ENCODE data around the gene GPT2. TPM values are rescaled to one million over a fixed set of nuclear protein-coding genes. Genes with fewer than 3 reads are reported as not detected.

The GPT2 gene
- total RNA-seq, 6 donors from 2014 or later, result 2.9 to 19.9 (median 6.3) TPM

- no peaks in the 10 kb centered on the region for H3K9me3 ChIP-seq
- no peak for ATAC-seq (ENCODE audit: low FRiP score in 2 of 2)
- no peak for DNase-seq
- H3K36me3 ChIP-seq, result peaks cover 0 to 7% (median 2%) of the 10 kb centered on the region in 4 donors
- no peak overlapping the region for H3K27ac ChIP-seq
- TF ChIP-seq CTCF (IDR thresholded peaks at IDR 0.05), result no peak
- no peak for TF ChIP-seq EP300 (IDR thresholded peaks at IDR 0.05)
- no peak for TF ChIP-seq POLR2A (IDR thresholded peaks at IDR 0.05)
- no peak for TF ChIP-seq POLR2AphosphoS5 (IDR thresholded peaks at IDR 0.05)
- WGBS, 2 donors, result 94 to 96% methylated on average over 11 of the region's 11 CpGs
- H3K27me3 ChIP-seq, result no peaks in the 10 kb centered on the region
- H3K4me3 ChIP-seq, result no peak overlapping the region
- H3K4me1 ChIP-seq, result peaks cover 14 to 31% (median 20%) of the 10 kb centered on the region in 4 donors
Measured at GRCh38 chr16:46975165-46975564, 91.0 kb downstream of the GPT2 start.

- 86 to 87% methylated on average over 4 of the region's 4 CpGs for WGBS, 2 donors
- Histone ChIP-seq H3K36me3 (peaks cover 0 to 4% (median 0%) of the 10 kb centered on the region in 4 donors), H3K4me3 (no peak overlapping the region), H3K27ac (no peak overlapping the region), H3K27me3 (no peaks in the 10 kb centered on the region), H3K4me1 (peaks cover 12 to 28% (median 18%) of the 10 kb centered on the region in 4 donors), H3K9me3 (no peaks in the 10 kb centered on the region)
- no peak for ATAC-seq (ENCODE audit: low FRiP score in 2 of 2)
- DNase-seq, result no peak
- TF ChIP-seq EP300 (IDR thresholded peaks at IDR 0.05) (no peak), POLR2A (IDR thresholded peaks at IDR 0.05) (no peak), CTCF (IDR thresholded peaks at IDR 0.05) (no peak), POLR2AphosphoS5 (IDR thresholded peaks at IDR 0.05) (no peak)
Measured at GRCh38 chr16:46975908-46976470, 91.8 kb downstream of the GPT2 start.

GRCh38 chr16:46976550-46976949, 92.4 kb downstream of the GPT2 start:
- TF ChIP-seq EP300 (IDR thresholded peaks at IDR 0.05), result no peak
- no peak for TF ChIP-seq POLR2A (IDR thresholded peaks at IDR 0.05)
- TF ChIP-seq CTCF (IDR thresholded peaks at IDR 0.05), result no peak
- TF ChIP-seq POLR2AphosphoS5 (IDR thresholded peaks at IDR 0.05), result no peak
- 88 to 92% methylated on average over 4 of the region's 4 CpGs for whole genome bisulfite sequencing, 2 donors
- Histone ChIP-seq H3K4me1 (peaks cover 11 to 23% (median 16%) of the 10 kb centered on the region in 4 donors), H3K27ac (no peak overlapping the region), H3K27me3 (no peaks in the 10 kb centered on the region), H3K9me3 (no peaks in the 10 kb centered on the region), H3K4me3 (no peak overlapping the region), H3K36me3 (no peaks in the 10 kb centered on the region)
- ATAC-seq (ENCODE audit: low FRiP score in 2 of 2) (no peak), DNase-seq (no peak)

Small RNA genes lying within 50 kb of the gene (small RNA-seq; reads per million reads assigned to genes)
- 0 reads per million in 4 donors for gene AC007225.2

Other genes with a start within 250 kb of the GPT2 start
- 10 to 100 TPM; 25.0 to 93.0 (median 63.5) TPM for gene VPS35, start 195.2 kb upstream of the GPT2 start, total RNA-seq
- 1 to 10 TPM; 1.4 to 4.3 (median 1.9) TPM for gene ORC6, start 194.7 kb upstream of the GPT2 start, total RNA-seq
- gene MYLK3, start 136.0 kb upstream of the GPT2 start, total RNA-seq, result 1 to 10 TPM in 3 of 6 donors, under 1 TPM in 3; 0.11 to 4.2 (median 1.1) TPM
- gene C16orf87, start 53.2 kb upstream of the GPT2 start, total RNA-seq, result 1 to 10 TPM; 4.2 to 9.5 (median 6.2) TPM
- 10 to 100 TPM; 15.7 to 51.2 (median 41.0) TPM for gene DNAJA2, start 89.3 kb downstream of the GPT2 start, total RNA-seq